ENCODE measurements around the gene PDGFRB. TPM values are rescaled to one million over a fixed set of nuclear protein-coding genes. Genes with fewer than 3 reads are reported as not detected.

The PDGFRB gene
- total RNA-seq, 2 donors from 2014 or later: 8.6 to 18.1 TPM

DNA sequence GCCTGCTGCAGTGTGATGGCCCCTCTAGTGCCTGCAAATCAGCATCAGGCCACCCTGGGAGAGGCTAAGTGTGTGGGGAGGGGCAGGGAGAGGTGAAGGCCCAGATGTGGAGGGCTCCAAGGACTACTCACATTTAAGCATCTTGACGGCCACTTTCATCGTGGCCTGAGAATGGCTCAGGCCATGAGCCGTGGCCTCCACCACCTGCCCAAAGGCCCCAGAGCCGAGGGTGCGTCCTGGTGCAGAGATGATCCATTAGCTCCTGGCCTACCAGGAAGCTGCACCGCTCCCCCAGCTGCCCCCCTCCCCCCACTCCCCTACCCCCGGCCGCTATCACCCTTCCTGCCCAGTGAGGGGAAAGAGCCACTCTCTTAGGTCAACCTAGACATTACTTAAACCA is 31.0 kb downstream of the PDGFRB start:
- intact Hi-C loops (cut with DNase I): loop anchor here (10.0 kb wide), 1 partner anchor 290 kb away; no protein-coding TSS in a partner anchor
- TF ChIP-seq, protein P1, sequence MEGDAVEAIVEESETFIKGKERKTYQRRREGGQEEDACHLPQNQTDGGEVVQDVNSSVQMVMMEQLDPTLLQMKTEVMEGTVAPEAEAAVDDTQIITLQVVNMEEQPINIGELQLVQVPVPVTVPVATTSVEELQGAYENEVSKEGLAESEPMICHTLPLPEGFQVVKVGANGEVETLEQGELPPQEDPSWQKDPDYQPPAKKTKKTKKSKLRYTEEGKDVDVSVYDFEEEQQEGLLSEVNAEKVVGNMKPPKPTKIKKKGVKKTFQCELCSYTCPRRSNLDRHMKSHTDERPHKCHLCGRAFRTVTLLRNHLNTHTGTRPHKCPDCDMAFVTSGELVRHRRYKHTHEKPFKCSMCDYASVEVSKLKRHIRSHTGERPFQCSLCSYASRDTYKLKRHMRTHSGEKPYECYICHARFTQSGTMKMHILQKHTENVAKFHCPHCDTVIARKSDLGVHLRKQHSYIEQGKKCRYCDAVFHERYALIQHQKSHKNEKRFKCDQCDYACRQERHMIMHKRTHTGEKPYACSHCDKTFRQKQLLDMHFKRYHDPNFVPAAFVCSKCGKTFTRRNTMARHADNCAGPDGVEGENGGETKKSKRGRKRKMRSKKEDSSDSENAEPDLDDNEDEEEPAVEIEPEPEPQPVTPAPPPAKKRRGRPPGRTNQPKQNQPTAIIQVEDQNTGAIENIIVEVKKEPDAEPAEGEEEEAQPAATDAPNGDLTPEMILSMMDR (IDR thresholded peaks at IDR 0.05): no peak
- DNase-seq: no peak
- H3K27me3 ChIP-seq: no peaks in the 10 kb centered on the region
- no peaks in the 10 kb centered on the region for H3K9me3 ChIP-seq
- no peak overlapping the region for H3K27ac ChIP-seq
- H3K36me3 ChIP-seq: no peaks in the 10 kb centered on the region
- H3K4me3 ChIP-seq: no peak overlapping the region
- H3K9ac ChIP-seq (ENCODE audit: low read depth in 2 of 2, low read length in 2 of 2): no peak overlapping the region
- no peaks in the 10 kb centered on the region for H3K4me1 ChIP-seq

- no peak for DNase-seq
Measured at GRCh38 chr5:150124111-150124557, 31.5 kb downstream of the PDGFRB start.

GRCh38 chr5:150123542-150123941 is 32.1 kb downstream of the PDGFRB start:
- Histone ChIP-seq H3K9me3 (no peaks in the 10 kb centered on the region), H3K27ac (no peak overlapping the region), H3K27me3 (no peaks in the 10 kb centered on the region), H3K36me3 (no peaks in the 10 kb centered on the region), H3K4me1 (no peaks in the 10 kb centered on the region), H3K9ac (ENCODE audit: low read depth in 2 of 2, low read length in 2 of 2) (no peak overlapping the region), H3K4me3 (no peak overlapping the region)
- intact Hi-C loops (cut with DNase I): loop anchor here (10.0 kb wide), 1 partner anchor 289 kb away; no protein-coding TSS in a partner anchor
- TF ChIP-seq, protein P1 (IDR thresholded peaks at IDR 0.05): no peak
- DNase-seq: no peak

More at GRCh38 chr5:150124111-150124557, 31.5 kb downstream of the PDGFRB start:
- intact Hi-C loops (cut with DNase I): loop anchor here (10.0 kb wide), 1 partner anchor 289 kb away; no protein-coding TSS in a partner anchor
- no peaks in the 10 kb centered on the region for H3K36me3 ChIP-seq
- no peak overlapping the region for H3K27ac ChIP-seq
- TF ChIP-seq, protein P1 (IDR thresholded peaks at IDR 0.05): no peak
- H3K4me1 ChIP-seq: no peaks in the 10 kb centered on the region
- H3K27me3 ChIP-seq: no peaks in the 10 kb centered on the region
- no peak overlapping the region for H3K4me3 ChIP-seq
- H3K9ac ChIP-seq (ENCODE audit: low read depth in 2 of 2, low read length in 2 of 2): no peak overlapping the region
- H3K9me3 ChIP-seq: no peaks in the 10 kb centered on the region

- Histone ChIP-seq H3K4me1 (no peaks in the 10 kb centered on the region), H3K9ac (ENCODE audit: low read depth in 2 of 2, low read length in 2 of 2) (no peak overlapping the region), H3K4me3 (no peak overlapping the region), H3K36me3 (no peaks in the 10 kb centered on the region), H3K9me3 (no peaks in the 10 kb centered on the region), H3K27me3 (no peaks in the 10 kb centered on the region), H3K27ac (no peak overlapping the region)
- intact Hi-C loops (cut with DNase I): loop anchor here (10.0 kb wide), 1 partner anchor 288 kb away; no protein-coding TSS in a partner anchor
- TF ChIP-seq, protein P1 (IDR thresholded peaks at IDR 0.05): no peak
- no peak for DNase-seq
Measured at GRCh38 chr5:150122536-150123481, 32.8 kb downstream of the PDGFRB start.

GRCh38 chr5:150122158-150122510 is 33.5 kb downstream of the PDGFRB start:
- intact Hi-C loops (cut with DNase I): loop anchor here (10.0 kb wide), 1 partner anchor 287 kb away; no protein-coding TSS in a partner anchor
- Histone ChIP-seq H3K9me3 (no peaks in the 10 kb centered on the region), H3K9ac (ENCODE audit: low read depth in 2 of 2, low read length in 2 of 2) (peak overlapping the region; percentile 27 to 30), H3K36me3 (no peaks in the 10 kb centered on the region), H3K27me3 (no peaks in the 10 kb centered on the region), H3K4me1 (no peaks in the 10 kb centered on the region), H3K27ac (no peak overlapping the region), H3K4me3 (no peak overlapping the region)
- DNase-seq: peak; percentile 89
- TF ChIP-seq, protein P1 (IDR thresholded peaks at IDR 0.05): peak; percentile 56
